Ovary (tissue), 3 donors: ENCODE data around the gene FAM219A.

Experiments
- EP300 ChIP-seq: sonication (generic); formaldehyde crosslinking; IDR thresholded peaks from one replicate; pipeline ENCODE4 v1.6.1; 2017; ENCODE audit warnings: antibody characterized with exemption
- POLR2A ChIP-seq: fragments of 450-650 bp; IDR thresholded peaks from one replicate; pipeline ENCODE4 v1.6.1; 2017; ENCODE audit warnings: antibody characterized with exemption, mild to moderate bottlenecking, moderate library complexity
- TF ChIP-seq, protein P1 (sequence below), 3 donors: fragments of 450-650 bp in 2 of 3; fragments of 200-600 bp in 1 of 3; IDR thresholded peaks; one replicate each; pipeline versions ENCODE4 v1.5.1 to v1.8.0; 2016 to 2022; ENCODE audit warnings: antibody characterized with exemption in 3 of 3, mild to moderate bottlenecking in 1 of 3
- donor health status: DM: no; HTN: no; CAD: no.

- TF ChIP-seq, protein P1, sequence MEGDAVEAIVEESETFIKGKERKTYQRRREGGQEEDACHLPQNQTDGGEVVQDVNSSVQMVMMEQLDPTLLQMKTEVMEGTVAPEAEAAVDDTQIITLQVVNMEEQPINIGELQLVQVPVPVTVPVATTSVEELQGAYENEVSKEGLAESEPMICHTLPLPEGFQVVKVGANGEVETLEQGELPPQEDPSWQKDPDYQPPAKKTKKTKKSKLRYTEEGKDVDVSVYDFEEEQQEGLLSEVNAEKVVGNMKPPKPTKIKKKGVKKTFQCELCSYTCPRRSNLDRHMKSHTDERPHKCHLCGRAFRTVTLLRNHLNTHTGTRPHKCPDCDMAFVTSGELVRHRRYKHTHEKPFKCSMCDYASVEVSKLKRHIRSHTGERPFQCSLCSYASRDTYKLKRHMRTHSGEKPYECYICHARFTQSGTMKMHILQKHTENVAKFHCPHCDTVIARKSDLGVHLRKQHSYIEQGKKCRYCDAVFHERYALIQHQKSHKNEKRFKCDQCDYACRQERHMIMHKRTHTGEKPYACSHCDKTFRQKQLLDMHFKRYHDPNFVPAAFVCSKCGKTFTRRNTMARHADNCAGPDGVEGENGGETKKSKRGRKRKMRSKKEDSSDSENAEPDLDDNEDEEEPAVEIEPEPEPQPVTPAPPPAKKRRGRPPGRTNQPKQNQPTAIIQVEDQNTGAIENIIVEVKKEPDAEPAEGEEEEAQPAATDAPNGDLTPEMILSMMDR (IDR thresholded peaks at IDR 0.05) = no peak
- TF ChIP-seq POLR2A (no peak), EP300 (no peak)
Measured at GRCh38 chr9:34505370-34506120, 47.2 kb upstream of the FAM219A start.
